GM18907 (cell line): ENCODE measurements around the gene TM9SF1.

Source experiments
- ATAC-seq: cut with Tn5 transposase; IDR thresholded peaks from one replicate; pipeline ENCODE4 v1.9.1; 2021; ENCODE audit warnings: mild to moderate bottlenecking, moderate library complexity; ENCODE audit not compliant: unreplicated experiment

The TM9SF1 gene

GRCh38 chr14:24156840-24157239 lies 38.4 kb downstream of the TM9SF1 start:
- no peak for ATAC-seq

DNA sequence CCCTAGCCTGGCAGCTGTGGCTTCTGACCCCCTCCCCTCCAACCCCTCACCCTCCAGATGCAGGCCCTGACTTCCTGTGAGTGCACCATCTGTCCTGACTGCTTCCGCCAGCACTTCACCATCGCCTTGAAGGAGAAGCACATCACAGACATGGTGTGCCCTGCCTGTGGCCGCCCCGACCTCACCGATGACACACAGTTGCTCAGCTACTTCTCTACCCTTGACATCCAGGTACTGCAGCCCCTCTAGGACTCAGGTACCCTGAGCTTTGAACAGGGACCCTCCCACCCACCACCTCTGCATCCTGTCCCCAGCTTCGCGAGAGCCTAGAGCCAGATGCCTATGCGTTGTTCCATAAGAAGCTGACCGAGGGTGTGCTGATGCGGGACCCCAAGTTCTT lies 40.1 kb downstream of the TM9SF1 start:
- ATAC-seq, result no peak

- ATAC-seq, result no peak
Measured at GRCh38 chr14:24151404-24152080, 43.7 kb downstream of the TM9SF1 start.

DNA sequence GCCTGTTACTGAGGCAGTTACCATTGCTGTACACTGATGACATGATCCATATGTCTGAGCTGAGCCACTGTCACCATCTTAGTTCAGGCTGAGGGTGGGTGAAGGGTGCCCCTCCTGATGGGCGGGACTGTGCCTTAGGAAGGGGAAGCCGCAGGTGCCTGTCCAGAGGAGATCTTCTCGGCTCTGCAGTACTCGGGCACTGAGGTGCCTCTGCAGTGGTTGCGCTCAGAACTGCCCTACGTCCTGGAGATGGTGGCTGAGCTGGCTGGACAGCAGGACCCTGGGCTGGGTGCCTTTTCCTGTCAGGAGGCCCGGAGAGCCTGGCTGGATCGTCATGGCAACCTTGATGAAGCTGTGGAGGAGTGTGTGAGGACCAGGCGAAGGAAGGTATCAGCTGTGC lies 44.2 kb downstream of the TM9SF1 start:
- no peak for ATAC-seq

DNA sequence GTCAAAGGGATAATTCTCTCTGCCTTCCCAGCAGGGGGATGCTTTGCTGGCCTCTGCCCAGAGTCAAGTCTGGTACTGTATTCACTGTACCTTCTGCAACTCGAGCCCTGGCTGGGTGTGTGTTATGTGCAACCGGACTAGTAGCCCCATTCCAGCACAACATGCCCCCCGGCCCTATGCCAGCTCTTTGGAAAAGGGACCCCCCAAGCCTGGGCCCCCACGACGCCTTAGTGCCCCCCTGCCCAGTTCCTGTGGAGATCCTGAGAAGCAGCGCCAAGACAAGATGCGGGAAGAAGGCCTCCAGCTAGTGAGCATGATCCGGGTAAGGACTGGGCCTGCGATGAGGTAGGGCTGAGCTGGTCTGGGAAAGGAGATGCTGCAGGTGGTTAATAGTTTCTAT lies 44.7 kb downstream of the TM9SF1 start:
- ATAC-seq, result no peak

- no peak for ATAC-seq
Measured at GRCh38 chr14:24150061-24150460, 45.2 kb downstream of the TM9SF1 start.

DNA sequence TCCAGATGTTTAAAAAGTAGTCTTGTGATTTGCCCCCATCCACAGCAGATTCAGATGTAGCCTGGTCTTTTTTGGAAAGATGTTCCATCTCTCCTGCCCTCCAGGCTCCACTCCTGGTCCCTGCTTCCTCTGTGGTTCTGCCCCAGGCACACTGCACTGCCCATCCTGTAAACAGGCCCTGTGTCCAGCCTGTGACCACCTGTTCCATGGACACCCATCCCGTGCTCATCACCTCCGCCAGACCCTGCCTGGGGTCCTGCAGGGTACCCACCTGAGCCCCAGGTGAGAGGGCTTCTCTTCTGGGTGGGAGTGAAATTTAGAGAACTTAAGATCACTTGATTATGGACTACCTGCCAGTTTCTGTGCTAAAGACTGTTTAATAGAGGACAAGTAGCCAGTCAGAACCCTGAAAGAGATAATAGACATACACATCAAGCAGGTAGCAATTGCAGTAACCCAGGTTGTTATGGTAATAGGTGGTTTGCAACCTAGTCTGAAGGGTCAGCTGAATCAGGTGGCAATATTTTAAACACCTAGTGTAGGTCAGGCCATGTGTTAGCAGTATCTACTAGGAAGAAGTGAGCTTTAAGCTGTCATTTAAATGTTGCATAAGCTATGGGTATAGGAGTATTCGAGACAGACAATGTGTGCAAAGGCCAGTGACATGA lies 45.8 kb downstream of the TM9SF1 start:
- no peak for ATAC-seq

DNA sequence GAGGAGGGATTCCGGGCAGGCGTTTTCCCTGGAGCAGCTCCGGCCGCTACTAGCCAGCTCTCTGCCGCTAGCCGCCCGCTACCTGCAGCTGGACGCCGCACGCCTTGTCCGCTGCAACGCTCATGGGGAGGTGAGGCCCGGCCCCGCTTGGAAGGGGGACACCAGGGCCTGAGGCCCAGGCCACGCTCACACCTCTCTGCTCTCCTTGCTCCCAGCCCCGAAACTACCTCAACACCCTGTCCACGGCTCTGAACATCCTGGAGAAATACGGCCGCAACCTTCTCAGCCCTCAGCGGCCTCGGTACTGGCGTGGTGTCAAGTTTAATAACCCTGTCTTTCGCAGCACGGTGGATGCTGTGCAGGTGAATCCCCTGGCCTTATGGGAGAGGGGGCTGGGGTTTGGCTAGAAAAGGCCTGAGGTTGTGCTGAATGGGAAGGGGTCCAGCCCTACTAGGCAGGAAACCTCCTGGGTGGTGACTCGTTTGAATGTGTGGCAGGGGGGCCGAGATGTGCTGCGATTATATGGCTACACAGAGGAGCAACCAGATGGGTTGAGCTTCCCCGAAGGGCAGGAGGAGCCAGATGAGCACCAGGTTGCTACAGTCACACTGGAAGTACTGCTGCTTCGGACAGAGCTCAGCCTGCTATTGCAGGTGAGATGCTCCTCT lies 47.3 kb downstream of the TM9SF1 start:
- ATAC-seq, result peak; percentile 3

DNA sequence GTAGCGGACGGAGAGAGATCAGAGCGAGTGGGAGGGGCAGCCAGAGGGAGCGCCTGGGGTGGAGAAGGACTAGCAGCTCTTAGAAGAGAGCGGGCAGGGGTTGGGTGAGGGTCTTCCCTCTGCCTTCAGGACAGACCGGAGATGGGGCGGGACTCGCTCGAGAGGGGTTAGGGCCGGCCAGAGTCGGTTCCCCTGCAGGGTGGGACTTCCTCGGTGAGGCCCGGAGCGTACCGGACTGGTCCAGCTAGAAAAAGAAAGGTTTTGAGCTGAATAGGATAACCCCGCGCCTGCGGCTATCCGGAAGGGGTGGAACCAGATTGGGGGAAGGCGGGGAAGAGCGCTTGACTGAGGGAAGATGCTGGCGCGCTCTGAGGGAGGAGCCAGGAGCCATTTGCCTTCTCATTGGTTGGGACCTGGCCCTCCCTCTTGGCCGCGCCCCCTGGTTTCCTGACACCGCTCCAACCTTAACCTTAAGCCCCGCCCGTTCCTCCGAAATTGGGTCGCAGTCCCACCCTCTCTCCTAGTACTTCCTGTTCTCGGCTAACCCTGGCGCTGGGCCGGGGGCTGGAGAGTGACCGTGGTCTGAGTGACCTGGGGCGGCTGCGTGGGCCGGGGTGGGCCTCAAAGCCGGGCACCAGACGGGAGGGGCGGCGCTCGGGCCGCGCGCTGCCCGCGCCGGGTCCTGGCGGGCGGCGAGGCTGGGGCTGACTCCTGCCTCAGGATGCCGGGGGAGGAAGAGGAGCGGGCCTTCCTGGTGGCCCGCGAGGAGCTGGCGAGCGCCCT lies 48.1 kb downstream of the TM9SF1 start, which contains the start of gene RNF31:
TSS of gene RNF31 (plus strand) at position 521 of the 783 bp plus-strand sequence. CDS start at position 722, 201 bp downstream.
- peak; percentile 82 for ATAC-seq

DNA sequence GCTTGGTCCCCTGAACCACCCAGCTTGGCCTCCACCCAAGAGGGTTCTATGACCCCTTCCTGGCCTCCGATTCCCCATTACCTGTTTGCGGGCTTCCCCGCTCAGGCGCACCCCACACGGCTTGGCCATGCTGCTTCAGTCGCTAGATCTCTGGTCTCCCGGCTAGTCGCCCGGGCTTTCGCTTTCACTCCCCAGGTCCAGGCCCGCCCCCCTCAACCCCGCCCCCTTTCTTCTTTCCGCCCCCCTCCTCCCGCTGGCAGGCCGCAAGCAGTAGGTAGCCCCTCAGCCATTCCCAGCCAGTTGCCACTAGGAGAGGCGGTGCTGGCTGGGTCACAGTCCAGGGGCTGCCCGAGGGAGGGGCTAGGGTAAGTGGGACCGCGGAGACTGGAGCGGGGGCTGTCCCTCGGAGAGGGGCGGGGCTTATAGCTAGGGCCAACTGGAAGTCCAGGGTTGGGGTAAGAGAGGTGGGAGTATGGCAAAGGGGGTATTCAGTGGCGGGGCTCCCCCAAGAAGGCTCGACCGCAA lies 48.7 kb downstream of the TM9SF1 start, which contains the start of gene PSME2:
TSS of gene PSME2 (minus strand) at position 158 of the 525 bp plus-strand sequence. CDS start at position 129, 29 bp downstream.
- ATAC-seq, result peak; percentile 66

DNA sequence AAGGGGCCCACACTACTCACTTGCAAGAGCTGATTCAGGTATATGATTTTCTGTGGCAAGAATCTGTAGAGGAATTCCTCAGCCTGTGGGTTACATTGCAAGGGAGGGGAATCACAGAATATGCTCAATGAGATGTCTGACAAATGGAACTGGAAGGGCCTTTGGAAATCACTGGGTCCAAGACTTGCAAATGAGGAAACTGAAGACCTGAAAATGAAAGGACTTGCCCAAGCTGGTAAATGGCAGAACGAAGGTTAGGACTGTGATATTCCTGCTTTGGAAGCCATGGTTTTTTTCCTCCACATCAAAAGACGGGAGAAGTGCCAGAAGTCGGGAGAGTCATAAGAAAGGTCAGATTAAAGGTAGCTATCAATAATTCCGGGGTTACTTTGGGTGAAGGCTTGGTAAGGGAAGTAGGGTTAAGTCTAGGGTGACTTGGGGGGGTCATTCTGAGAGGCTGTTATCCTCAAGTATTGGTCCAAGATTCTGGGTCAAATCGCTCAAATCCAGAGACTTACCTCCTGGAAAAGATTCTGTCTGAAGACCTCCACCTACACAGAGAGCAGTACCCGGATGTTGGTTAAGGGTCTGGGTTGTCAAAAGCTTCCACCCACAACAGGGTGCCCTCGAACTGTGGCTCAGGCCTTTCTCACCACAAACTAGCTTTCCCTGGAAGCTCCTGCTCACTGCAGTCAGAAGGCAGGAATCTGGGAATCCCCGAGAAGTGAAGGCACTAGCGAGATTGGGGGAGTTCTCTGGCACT lies 49.4 kb downstream of the TM9SF1 start:
- ATAC-seq, result no peak

DNA sequence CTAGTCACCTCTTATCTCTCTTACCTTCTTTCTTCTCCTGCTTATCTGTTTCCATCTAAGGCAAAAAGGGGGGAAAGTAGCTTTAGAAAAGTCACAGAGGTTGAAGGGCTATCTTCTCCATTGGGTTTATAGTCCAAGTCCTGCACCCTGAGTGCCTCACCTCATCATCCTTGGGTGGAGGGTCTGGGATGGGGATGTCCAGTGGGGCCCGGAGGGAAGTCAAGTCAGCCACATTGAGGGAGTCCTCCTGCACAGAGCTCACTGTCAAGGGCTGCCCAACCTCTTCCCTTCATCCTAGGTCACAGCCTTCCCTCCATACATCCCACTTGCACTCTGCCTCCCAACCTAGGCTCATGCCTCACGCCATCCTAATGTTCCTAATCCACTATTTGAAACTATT lies 50.0 kb downstream of the TM9SF1 start:
- ATAC-seq, result no peak

DNA sequence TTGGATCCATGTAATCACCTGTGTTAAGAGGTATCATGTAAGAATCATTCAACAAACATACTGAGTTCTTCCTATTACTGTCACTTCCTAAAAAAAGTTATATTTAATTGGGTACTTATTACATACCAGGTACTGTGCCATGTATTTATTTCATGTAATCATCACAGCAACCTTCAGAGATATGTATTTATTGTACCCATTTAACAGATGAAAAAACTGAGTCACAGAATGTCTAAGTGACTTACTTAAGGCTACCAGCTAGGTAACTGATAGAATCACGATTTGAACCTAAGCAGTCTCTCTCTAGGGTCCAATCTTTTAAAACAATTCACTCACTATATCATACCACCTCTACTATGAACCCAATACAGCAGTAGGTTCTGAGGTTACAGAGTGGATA lies 50.8 kb downstream of the TM9SF1 start:
- ATAC-seq, result no peak

GRCh38 chr14:24143511-24143910 lies 51.7 kb downstream of the TM9SF1 start:
- no peak for ATAC-seq

- ATAC-seq, result peak; percentile 86
Measured at GRCh38 chr14:24141097-24141880, 54.0 kb downstream of the TM9SF1 start, which contains the start of gene EMC9. EMC9 (minus strand) TSS chr14:24141591; CDS start chr14:24141304, 287 bp downstream.

- ATAC-seq, result no peak
Measured at GRCh38 chr14:24139272-24139934, 55.8 kb downstream of the TM9SF1 start.
